ENCODE data around the gene DMRTB1. TPM values are rescaled to one million over a fixed set of nuclear protein-coding genes. Genes with fewer than 3 reads are reported as not detected.

DMRTB1 gene
- total RNA-seq, 6 experiments from 2014 or later, result not detected

DNA sequence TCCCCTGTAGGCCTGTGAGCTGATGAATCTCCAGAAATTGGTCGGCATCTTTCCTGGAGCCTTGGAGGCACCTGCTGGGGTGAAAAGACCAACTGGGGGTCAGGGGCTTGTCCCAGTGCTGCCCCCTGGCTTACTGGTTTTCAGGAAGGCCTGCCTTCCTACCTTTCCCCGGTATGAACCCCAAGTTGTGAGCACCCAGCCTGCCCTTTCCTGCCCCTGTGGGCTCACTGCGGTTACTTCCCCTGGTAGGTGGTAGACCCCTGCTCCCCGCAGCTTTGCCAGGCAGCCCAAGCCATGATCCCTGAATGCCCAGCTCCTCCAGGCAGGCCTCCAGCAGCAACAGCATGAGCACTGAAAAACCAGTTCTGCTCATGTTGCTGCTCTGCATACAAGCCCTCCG lies 10.2 kb downstream of the DMRTB1 start:
- Histone ChIP-seq H3K36me3 (no peaks in the 10 kb centered on the region), H3K27ac (no peak overlapping the region), H3K4me1 (no peaks in the 10 kb centered on the region), H3K4me3 (no peak overlapping the region), H3K9me3 (no peaks in the 10 kb centered on the region), H3K27me3 (no peaks in the 10 kb centered on the region)
- intact Hi-C loops (cut with DNase I), result no loop called here
- no peak for TF ChIP-seq POLR2A (IDR thresholded peaks at IDR 0.05)
- TF ChIP-seq, protein P1, sequence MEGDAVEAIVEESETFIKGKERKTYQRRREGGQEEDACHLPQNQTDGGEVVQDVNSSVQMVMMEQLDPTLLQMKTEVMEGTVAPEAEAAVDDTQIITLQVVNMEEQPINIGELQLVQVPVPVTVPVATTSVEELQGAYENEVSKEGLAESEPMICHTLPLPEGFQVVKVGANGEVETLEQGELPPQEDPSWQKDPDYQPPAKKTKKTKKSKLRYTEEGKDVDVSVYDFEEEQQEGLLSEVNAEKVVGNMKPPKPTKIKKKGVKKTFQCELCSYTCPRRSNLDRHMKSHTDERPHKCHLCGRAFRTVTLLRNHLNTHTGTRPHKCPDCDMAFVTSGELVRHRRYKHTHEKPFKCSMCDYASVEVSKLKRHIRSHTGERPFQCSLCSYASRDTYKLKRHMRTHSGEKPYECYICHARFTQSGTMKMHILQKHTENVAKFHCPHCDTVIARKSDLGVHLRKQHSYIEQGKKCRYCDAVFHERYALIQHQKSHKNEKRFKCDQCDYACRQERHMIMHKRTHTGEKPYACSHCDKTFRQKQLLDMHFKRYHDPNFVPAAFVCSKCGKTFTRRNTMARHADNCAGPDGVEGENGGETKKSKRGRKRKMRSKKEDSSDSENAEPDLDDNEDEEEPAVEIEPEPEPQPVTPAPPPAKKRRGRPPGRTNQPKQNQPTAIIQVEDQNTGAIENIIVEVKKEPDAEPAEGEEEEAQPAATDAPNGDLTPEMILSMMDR (IDR thresholded peaks at IDR 0.05), result no peak
- 60% methylated on average over 1 of the region's 5 CpGs for WGBS (ENCODE audit: insufficient coverage, low coverage, low lambda C conversion rate, missing lambda C conversion rate)
- DNase-seq, result no peak
- ATAC-seq, result no peak

DNA sequence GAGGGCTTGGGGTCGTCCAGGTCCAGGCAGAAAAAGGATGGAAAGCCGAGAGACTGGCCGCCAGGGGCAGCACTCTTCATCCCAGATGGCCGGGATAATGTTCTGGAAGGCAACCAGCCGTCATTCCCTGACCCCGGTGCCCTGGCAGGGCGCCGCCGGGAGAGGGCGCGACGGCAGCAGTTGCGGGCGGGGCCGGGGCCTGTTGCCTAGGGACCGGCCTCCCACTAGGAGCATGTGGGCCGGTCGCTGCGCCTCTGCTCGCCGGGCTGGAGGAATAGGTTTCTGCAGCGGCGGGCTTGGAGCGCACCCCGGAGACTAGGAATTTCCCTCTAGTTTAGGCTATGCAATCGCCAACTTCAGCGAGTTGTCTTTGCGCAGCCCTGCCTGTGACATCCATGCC lies 11.0 kb downstream of the DMRTB1 start:
- intact Hi-C loops (cut with DNase I), result no loop called here
- no peaks in the 10 kb centered on the region for H3K4me1 ChIP-seq
- whole genome bisulfite sequencing (ENCODE audit: insufficient coverage, low coverage, low lambda C conversion rate, missing lambda C conversion rate), result 24% methylated on average over 2 of the region's 28 CpGs
- H3K4me3 ChIP-seq, result no peak overlapping the region
- no peaks in the 10 kb centered on the region for H3K27me3 ChIP-seq
- no peak overlapping the region for H3K27ac ChIP-seq
- no peaks in the 10 kb centered on the region for H3K36me3 ChIP-seq
- no peak for TF ChIP-seq POLR2A (IDR thresholded peaks at IDR 0.05)
- TF ChIP-seq, protein P1 (IDR thresholded peaks at IDR 0.05), result peak; percentile 9 to 52 (median 38)
- ATAC-seq (peak; percentile 50 to 72 (median 66)), DNase-seq (peak in 1 of 3 donors; percentile 39)
- no peaks in the 10 kb centered on the region for H3K9me3 ChIP-seq

DNA sequence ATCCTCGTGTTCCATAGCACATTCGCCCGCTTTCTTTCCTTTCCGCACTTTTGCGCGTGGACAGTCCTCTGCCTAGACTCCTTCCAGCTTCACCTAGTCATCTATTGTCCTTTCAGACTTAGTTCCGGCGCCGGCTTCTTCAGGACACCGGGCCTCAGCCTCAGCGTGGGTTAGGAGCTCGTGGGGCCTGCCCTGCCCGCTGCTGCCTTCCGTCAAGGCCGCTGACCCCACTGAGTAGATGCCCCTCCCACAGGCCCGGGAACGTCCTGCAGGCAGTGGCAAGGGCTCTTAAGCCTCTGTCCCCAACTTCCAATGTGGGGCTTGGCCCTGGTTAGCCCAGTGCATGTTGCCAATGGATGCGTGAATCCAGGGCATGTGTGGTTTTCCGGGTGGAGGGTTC lies 11.4 kb downstream of the DMRTB1 start:
- no peaks in the 10 kb centered on the region for H3K4me1 ChIP-seq

DNA sequence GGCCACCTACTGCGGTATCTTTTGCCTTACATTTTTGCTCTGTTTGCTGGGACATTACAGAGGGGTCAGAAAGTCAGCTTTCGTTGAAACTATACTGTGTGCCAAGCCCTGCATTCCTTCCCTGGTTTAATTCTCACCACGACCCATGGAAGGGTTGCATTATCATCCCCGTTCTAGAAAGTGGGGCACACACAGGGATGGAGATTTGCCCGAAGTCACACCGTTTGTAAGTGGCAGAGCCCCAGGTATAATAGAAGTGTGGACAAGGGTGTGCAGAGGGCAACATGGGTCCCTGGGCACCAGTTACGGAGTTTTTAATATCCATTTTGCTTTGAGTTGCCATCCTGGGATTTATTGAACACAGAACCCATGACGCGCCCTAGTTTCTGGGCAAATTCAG lies 11.8 kb downstream of the DMRTB1 start:
- DNase-seq (no peak), ATAC-seq (no peak)
- TF ChIP-seq, protein P1 (IDR thresholded peaks at IDR 0.05), result no peak
- TF ChIP-seq POLR2A (IDR thresholded peaks at IDR 0.05), result no peak
- H3K27ac ChIP-seq, result no peak overlapping the region
- intact Hi-C loops (cut with DNase I), result no loop called here
- H3K36me3 ChIP-seq, result no peaks in the 10 kb centered on the region
- 100% methylated on average over 2 of the region's 9 CpGs for WGBS (ENCODE audit: insufficient coverage, low coverage, low lambda C conversion rate, missing lambda C conversion rate)
- no peaks in the 10 kb centered on the region for H3K4me1 ChIP-seq
- H3K27me3 ChIP-seq, result no peaks in the 10 kb centered on the region
- H3K4me3 ChIP-seq, result no peak overlapping the region
- H3K9me3 ChIP-seq, result no peaks in the 10 kb centered on the region

More for the DNA sequence above, 11.4 kb downstream of the DMRTB1 start:
- DNase-seq (no peak), ATAC-seq (no peak)
- WGBS (ENCODE audit: insufficient coverage, low coverage, low lambda C conversion rate, missing lambda C conversion rate), result 64% methylated on average over 17 of the region's 19 CpGs
- H3K9me3 ChIP-seq, result no peaks in the 10 kb centered on the region
- no peak overlapping the region for H3K27ac ChIP-seq
- intact Hi-C loops (cut with DNase I), result no loop called here
- H3K4me3 ChIP-seq, result no peak overlapping the region
- TF ChIP-seq, protein P1 (IDR thresholded peaks at IDR 0.05), result no peak
- no peak for TF ChIP-seq POLR2A (IDR thresholded peaks at IDR 0.05)
- no peaks in the 10 kb centered on the region for H3K36me3 ChIP-seq
- H3K27me3 ChIP-seq, result no peaks in the 10 kb centered on the region

DNA sequence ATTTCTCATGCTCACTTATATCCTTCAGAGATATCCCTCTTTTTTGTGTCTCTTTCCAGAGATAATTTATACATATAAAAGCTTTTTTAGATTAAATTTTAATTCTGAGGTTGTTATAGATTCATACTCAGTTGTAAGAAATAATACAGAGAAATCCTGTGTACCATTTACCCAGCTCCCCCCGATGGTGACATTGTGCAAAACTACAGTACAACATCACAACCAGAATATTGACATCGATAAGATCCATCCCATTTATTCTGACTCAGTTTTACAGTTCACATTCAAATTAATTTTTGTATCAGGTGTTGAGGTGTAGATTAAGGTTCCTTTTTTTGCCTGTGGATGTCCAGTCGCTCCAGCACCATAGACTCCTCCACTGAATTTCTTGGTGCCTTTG lies 14.3 kb downstream of the DMRTB1 start:
- DNase-seq, result no peak
- no peak for ATAC-seq
- Histone ChIP-seq H3K9me3 (no peaks in the 10 kb centered on the region), H3K27me3 (no peaks in the 10 kb centered on the region), H3K36me3 (no peaks in the 10 kb centered on the region), H3K4me3 (no peak overlapping the region), H3K4me1 (no peaks in the 10 kb centered on the region), H3K27ac (no peak overlapping the region)
- intact Hi-C loops (cut with DNase I), result no loop called here
- 58% methylated on average over 3 of the region's 3 CpGs for WGBS (ENCODE audit: insufficient coverage, low coverage, low lambda C conversion rate, missing lambda C conversion rate)
- TF ChIP-seq POLR2A (IDR thresholded peaks at IDR 0.05), result no peak
- TF ChIP-seq, protein P1 (IDR thresholded peaks at IDR 0.05), result peak in 2 of 4 donors; percentile 16 to 17

Measured in right lobe of liver (tissue), 6 donors.